ENCODE data around the gene CFAP45.

CFAP45 gene

DNA sequence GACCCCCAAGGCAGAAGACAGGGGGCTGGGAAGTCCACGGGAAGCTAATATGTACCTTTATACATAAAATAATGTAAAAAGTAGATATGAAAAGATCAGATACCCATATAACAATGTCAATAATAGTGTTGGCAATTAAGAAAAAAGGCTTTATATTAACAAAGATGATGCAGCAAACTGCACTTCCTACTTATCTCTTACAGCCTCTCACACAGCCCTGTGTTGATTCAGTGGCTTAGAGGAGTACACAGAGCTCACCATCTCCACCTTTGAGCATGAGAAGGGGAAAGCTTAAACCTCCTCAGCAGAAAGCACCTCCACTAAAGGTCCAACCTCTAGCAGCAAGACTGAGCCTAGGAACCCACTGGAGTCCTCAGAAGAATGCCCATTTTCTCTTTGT lies 30.4 kb downstream of the CFAP45 start:
- H3K4me3 ChIP-seq (ENCODE audit: low read depth, low read length): no peak overlapping the region
- TF ChIP-seq, protein P1, sequence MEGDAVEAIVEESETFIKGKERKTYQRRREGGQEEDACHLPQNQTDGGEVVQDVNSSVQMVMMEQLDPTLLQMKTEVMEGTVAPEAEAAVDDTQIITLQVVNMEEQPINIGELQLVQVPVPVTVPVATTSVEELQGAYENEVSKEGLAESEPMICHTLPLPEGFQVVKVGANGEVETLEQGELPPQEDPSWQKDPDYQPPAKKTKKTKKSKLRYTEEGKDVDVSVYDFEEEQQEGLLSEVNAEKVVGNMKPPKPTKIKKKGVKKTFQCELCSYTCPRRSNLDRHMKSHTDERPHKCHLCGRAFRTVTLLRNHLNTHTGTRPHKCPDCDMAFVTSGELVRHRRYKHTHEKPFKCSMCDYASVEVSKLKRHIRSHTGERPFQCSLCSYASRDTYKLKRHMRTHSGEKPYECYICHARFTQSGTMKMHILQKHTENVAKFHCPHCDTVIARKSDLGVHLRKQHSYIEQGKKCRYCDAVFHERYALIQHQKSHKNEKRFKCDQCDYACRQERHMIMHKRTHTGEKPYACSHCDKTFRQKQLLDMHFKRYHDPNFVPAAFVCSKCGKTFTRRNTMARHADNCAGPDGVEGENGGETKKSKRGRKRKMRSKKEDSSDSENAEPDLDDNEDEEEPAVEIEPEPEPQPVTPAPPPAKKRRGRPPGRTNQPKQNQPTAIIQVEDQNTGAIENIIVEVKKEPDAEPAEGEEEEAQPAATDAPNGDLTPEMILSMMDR (IDR thresholded peaks at IDR 0.05; ENCODE audit: borderline replicate concordance, insufficient read depth, low read depth, low read length): no peak

DNA sequence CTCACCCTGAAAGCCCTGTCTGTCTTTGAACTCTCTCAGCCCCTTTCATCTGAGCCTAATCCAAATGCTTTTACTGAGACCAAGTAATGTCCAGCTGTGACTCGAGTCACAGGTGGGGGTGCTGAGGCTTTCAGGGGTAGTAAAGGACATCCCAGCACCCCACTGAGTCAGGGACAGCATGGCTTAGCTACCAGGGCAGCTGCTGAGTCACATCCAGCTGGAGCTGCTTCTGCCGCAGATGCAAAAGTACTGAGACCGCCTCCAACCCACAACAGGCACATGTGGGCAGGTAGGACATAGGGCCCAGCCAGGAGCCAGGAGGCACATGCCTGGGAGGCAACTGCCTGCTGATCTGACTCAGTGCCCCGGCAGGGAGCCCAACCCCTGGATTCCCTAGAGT lies 30.8 kb downstream of the CFAP45 start:
- no peak overlapping the region for H3K4me3 ChIP-seq (ENCODE audit: low read depth, low read length)
- TF ChIP-seq, protein P1 (IDR thresholded peaks at IDR 0.05; ENCODE audit: borderline replicate concordance, insufficient read depth, low read depth, low read length): no peak

DNA sequence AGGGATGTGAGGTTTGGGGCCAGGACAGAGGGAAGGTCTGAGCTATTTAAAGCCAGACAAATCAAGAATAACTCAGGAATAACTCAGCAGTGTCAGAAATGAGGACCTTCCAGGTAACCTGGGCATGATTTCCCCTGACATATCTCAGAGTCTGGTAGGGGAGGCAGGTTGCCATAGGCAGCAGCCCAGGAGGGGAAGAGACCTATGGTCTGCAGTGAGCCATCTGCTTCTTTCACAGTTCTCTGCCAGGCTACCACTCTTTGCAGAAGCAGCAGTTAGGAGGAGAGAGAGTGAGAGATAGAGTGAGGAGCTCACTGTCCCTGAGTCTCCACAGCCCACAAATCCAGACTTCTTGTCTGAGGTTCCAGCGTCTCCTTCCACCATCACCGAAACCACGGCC lies 31.2 kb downstream of the CFAP45 start:
- no peak overlapping the region for H3K4me3 ChIP-seq (ENCODE audit: low read depth, low read length)
- TF ChIP-seq, protein P1 (IDR thresholded peaks at IDR 0.05; ENCODE audit: borderline replicate concordance, insufficient read depth, low read depth, low read length): no peak

DNA sequence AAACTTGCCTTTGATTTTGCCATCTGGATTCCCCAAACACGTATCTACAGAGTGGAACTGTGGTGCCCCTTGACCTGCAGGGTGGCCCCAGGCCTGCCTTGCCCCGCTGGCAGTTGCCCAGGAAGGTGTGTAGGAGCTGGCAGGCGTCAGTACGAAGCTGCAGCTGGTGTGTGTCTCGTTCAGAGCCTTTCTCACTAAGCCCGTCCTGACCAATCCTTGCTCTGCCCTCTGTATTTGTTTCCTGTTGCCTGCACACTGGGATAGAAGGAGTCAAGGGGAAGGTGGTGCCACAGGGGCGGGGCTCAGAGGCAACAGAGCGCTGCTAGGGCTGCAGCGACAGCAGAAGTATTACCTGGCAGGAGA lies 32.3 kb downstream of the CFAP45 start:
- TF ChIP-seq, protein P1 (IDR thresholded peaks at IDR 0.05; ENCODE audit: borderline replicate concordance, insufficient read depth, low read depth, low read length): no peak
- no peak overlapping the region for H3K4me3 ChIP-seq (ENCODE audit: low read depth, low read length)

DNA sequence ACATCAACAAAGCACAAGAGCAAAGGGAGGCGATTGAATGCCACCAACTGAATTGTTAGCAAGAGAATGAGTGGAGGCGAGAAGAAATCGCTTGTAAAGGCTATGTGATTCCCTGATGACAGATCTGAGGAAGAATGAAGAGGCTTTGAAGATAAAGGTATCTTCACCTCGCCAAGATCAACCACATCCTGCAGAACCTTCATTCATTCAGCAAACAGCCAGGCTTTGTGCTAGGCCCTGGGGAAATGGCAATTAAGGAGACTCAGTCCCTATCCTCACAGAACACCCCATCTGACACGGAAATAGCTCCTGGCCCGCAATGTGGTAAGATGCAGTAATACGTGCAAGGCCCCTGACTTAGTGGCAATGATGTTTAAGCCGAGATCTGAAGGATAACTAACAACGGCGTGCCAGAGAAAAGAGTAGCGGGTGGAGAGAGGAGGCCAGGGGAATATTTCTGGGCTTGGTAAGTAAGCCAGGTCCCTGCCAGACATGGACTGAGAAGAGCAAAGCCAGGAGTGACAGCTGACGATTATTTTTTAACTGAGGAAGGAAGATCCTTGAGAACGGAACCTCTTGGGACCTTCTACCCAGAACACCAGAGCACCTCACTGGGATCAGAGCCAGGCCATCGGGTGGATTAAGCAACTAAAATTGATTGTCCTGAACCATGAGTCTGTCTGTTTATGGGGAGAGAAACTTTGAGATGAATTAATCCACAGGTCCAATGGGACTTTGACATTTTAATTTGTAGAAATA lies 32.9 kb downstream of the CFAP45 start:
- H3K4me3 ChIP-seq (ENCODE audit: low read depth, low read length): no peak overlapping the region
- TF ChIP-seq, protein P1 (IDR thresholded peaks at IDR 0.05; ENCODE audit: borderline replicate concordance, insufficient read depth, low read depth, low read length): no peak

DNA sequence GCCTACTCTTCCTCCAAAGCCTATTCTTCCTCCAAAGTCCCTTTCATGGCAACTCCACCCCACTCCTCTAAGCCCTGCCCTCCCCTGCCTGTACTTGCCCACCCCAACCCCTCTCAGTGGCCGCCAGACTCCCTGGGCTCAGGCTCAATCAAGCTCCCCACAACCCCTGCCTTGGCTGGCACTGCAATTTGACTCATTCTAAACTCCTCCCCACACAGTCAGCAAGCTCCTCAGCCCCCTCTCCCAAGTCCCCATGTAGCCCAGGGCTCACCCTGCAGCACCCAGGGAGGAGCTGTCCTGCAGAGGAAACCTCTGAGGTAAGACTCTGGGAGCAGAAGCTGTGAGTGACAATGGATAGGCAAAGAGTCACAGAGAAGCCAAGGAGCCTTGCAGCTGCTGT lies 33.9 kb downstream of the CFAP45 start:
- H3K4me3 ChIP-seq (ENCODE audit: low read depth, low read length): no peak overlapping the region

DNA sequence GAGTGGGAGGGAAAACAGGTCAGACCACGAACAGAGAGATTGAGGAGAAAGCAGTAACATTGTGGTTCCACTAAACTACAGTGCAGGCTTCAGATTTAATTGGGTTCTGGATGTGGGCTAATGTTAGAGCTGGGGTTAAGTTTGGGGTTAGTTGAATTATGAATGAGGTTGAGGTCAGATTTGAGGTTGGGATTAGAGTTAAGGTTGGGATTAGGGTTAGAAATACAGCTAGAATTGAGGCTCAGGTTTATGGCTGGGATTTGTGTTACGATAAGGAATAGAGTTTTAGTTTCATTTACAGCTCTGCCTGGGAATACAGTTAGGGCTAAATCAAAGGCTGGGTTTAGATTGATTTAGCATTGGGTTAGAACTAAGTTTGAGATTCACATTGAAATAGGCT lies 35.7 kb downstream of the CFAP45 start:
- TF ChIP-seq, protein P1 (IDR thresholded peaks at IDR 0.05; ENCODE audit: borderline replicate concordance, insufficient read depth, low read depth, low read length): no peak
- H3K4me3 ChIP-seq (ENCODE audit: low read depth, low read length): no peak overlapping the region

More for the DNA sequence above, 33.9 kb downstream of the CFAP45 start:
- TF ChIP-seq, protein P1 (IDR thresholded peaks at IDR 0.05; ENCODE audit: borderline replicate concordance, insufficient read depth, low read depth, low read length): no peak

Data from GM12875 (cell line).